ENCODE results near the gene PREX1. TPM values are rescaled to one million over a fixed set of nuclear protein-coding genes. Genes with fewer than 3 reads are reported as not detected.

The PREX1 gene
- total RNA-seq, 2 experiments from 2014 or later, result 36.5 to 39.2 TPM

GRCh38 chr20:48719598-48720255 lies 108.1 kb downstream of the PREX1 start:
- Mint-ChIP-seq H3K9me3 (ENCODE audit: low read depth) (no peaks in the 10 kb centered on the region), H3K27me3 (no peaks in the 10 kb centered on the region), H3K27ac (peak overlapping the region; percentile 70), H3K4me1 (peaks cover 66% of the 10 kb centered on the region), H3K4me3 (no peak overlapping the region), H3K36me3 (ENCODE audit: low read depth) (peaks cover 4% of the 10 kb centered on the region)
- no peak for DNase-seq
- CTCF ChIA-PET, result interaction anchor here (0.6 kb wide), 1 partner anchor 62 kb away, joined by 3 read pairs; no protein-coding TSS in a partner anchor
- POLR2A ChIA-PET, result no interaction called here
- no peak for ATAC-seq
- intact Hi-C loops (cut with DNase I, micrococcal nuclease), result loop anchor here in 1 of 2 experiments (2.0 kb wide), 1 partner anchor 105 kb away; no protein-coding TSS in a partner anchor

GRCh38 chr20:48718786-48719578 lies 108.8 kb downstream of the PREX1 start:
- no peak overlapping the region for H3K4me3 Mint-ChIP-seq
- ATAC-seq (peak; percentile 19), DNase-seq (peak; percentile 42)
- CTCF ChIA-PET, result no interaction called here
- no peaks in the 10 kb centered on the region for H3K27me3 Mint-ChIP-seq
- intact Hi-C loops (cut with DNase I, micrococcal nuclease), result loop anchor here in 1 of 2 experiments (2.0 kb wide), 1 partner anchor 106 kb away; no protein-coding TSS in a partner anchor
- H3K4me1 Mint-ChIP-seq, result peaks cover 72% of the 10 kb centered on the region
- H3K36me3 Mint-ChIP-seq (ENCODE audit: low read depth), result peaks cover 6% of the 10 kb centered on the region
- POLR2A ChIA-PET, result interaction anchor here (0.7 kb wide), 1 partner anchor 33 kb away, joined by 3 read pairs; no protein-coding TSS in a partner anchor
- no peaks in the 10 kb centered on the region for H3K9me3 Mint-ChIP-seq (ENCODE audit: low read depth)
- H3K27ac Mint-ChIP-seq, result peak overlapping the region; percentile 70

GRCh38 chr20:48717680-48718223 lies 110.0 kb downstream of the PREX1 start:
- ATAC-seq (no peak), DNase-seq (no peak)
- CTCF ChIA-PET, result no interaction called here
- peaks cover 73% of the 10 kb centered on the region for H3K4me1 Mint-ChIP-seq
- POLR2A ChIA-PET, result no interaction called here
- H3K36me3 Mint-ChIP-seq (ENCODE audit: low read depth), result peaks cover 6% of the 10 kb centered on the region
- H3K27ac Mint-ChIP-seq, result peak overlapping the region; percentile 66
- no peaks in the 10 kb centered on the region for H3K9me3 Mint-ChIP-seq (ENCODE audit: low read depth)
- intact Hi-C loops (cut with DNase I, micrococcal nuclease), result loop anchor here (2.0 kb wide), 2 partner anchors 107 to 109 kb away; partner anchors contain the start of gene PREX1 (in 1 of the 2)
- no peaks in the 10 kb centered on the region for H3K27me3 Mint-ChIP-seq
- no peak overlapping the region for H3K4me3 Mint-ChIP-seq

DNA sequence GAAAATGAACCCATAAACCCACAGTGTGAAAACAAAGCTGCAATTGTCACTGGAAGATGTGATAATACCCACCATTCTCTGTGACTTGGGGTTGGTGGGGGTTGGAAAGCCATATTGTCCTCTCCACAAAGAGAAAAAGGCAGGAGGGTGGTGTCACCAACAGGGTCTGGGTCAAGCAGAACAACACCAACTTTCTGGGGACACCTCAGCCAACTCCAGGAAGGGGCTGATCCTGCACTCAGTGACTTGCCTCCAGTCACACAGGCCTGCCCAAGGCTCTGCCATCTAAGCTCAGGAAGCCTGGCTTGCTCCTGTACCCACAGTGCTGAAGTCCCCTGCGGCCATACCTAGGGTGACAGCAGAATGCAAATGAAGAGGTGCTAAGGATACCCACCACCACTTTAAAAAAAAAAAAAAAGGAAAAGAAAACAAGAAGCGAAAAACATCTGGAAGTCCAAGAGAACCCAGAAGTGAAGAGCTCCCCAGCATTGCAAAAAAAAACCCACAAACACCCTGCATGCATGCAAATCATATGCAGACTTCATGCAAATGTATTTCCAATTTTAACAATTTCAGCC lies 110.6 kb downstream of the PREX1 start:
- Mint-ChIP-seq H3K27ac (peak overlapping the region; percentile 66), H3K36me3 (ENCODE audit: low read depth) (peaks cover 6% of the 10 kb centered on the region), H3K4me1 (peaks cover 71% of the 10 kb centered on the region), H3K27me3 (no peaks in the 10 kb centered on the region), H3K4me3 (no peak overlapping the region), H3K9me3 (ENCODE audit: low read depth) (no peaks in the 10 kb centered on the region)
- intact Hi-C loops (cut with DNase I, micrococcal nuclease), result loop anchor here in 1 of 2 experiments (2.0 kb wide), 1 partner anchor 110 kb away; the partner anchor contains the start of gene PREX1
- no peak for DNase-seq
- CTCF ChIA-PET, result interaction anchor here (0.5 kb wide), 1 partner anchor 204 kb away, joined by 3 read pairs; no protein-coding TSS in a partner anchor
- no peak for ATAC-seq
- POLR2A ChIA-PET, result no interaction called here

DNA sequence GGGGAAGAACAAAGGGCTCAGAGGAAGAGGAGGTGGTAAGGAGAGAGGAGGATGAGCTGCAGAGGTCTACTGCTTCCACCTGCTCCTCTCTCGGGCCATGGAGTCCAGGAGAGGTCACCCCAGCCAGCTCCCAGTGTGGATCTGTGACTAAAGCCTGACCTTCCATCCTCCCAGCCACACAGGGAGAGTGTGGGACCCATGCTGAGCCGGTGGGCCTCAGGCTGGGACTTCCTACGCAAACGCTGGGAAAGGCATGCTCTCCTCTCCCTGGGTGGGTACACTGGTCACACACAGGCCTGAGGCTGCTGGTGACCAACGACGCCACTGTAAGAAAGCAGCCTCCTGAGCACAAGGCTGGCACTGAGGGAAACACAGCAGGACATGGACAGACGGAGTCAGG lies 111.3 kb downstream of the PREX1 start:
- POLR2A ChIA-PET, result no interaction called here
- Mint-ChIP-seq H3K27ac (peak overlapping the region; percentile 91), H3K27me3 (no peaks in the 10 kb centered on the region), H3K36me3 (ENCODE audit: low read depth) (peaks cover 6% of the 10 kb centered on the region), H3K9me3 (ENCODE audit: low read depth) (no peaks in the 10 kb centered on the region), H3K4me1 (peaks cover 67% of the 10 kb centered on the region), H3K4me3 (peak overlapping the region; percentile 35)
- intact Hi-C loops (cut with DNase I, micrococcal nuclease), result loop anchor here in 1 of 2 experiments (2.0 kb wide), 1 partner anchor 110 kb away; the partner anchor contains the start of gene PREX1
- ATAC-seq (no peak), DNase-seq (no peak)
- CTCF ChIA-PET, result interaction anchor here (0.5 to 1.2 kb wide), 3 partner anchors 10 to 204 kb away, joined by 3 to 5 read pairs (median 3); no protein-coding TSS in a partner anchor

DNA sequence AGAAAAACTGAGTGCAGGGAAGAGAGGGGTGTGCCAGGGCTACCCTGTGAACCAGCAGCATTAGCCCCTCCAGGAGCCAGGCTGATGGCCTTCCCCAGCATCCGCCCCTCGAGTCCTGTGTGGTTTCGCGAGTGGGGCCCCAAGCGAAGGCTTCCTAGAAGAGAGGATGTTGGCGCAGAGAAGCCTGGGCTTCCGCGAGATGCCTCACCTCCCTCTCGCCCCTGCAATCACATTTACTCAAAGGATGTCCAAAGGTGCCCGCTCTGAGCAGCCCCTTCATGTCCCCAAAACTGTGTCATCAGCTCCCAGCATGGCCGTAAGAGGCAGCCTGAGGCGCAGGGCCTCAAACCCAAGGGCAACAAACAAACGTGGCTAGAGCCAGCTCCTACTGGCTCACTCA lies 111.7 kb downstream of the PREX1 start:
- no peaks in the 10 kb centered on the region for H3K9me3 Mint-ChIP-seq (ENCODE audit: low read depth)
- peak; percentile 66 for DNase-seq
- POLR2A ChIA-PET, result no interaction called here
- H3K27me3 Mint-ChIP-seq, result no peaks in the 10 kb centered on the region
- CTCF ChIA-PET, result interaction anchor here (0.6 to 1.2 kb wide), 3 partner anchors 10 to 211 kb away, joined by 3 to 5 read pairs (median 3); no protein-coding TSS in a partner anchor
- H3K4me3 Mint-ChIP-seq, result peak overlapping the region; percentile 35
- H3K4me1 Mint-ChIP-seq, result peaks cover 65% of the 10 kb centered on the region
- H3K27ac Mint-ChIP-seq, result peak overlapping the region; percentile 91
- peak; percentile 79 for ATAC-seq
- intact Hi-C loops (cut with DNase I, micrococcal nuclease), result loop anchor here in 1 of 2 experiments (2.0 kb wide), 1 partner anchor 111 kb away; the partner anchor contains the start of gene PREX1
- peaks cover 6% of the 10 kb centered on the region for H3K36me3 Mint-ChIP-seq (ENCODE audit: low read depth)

DNA sequence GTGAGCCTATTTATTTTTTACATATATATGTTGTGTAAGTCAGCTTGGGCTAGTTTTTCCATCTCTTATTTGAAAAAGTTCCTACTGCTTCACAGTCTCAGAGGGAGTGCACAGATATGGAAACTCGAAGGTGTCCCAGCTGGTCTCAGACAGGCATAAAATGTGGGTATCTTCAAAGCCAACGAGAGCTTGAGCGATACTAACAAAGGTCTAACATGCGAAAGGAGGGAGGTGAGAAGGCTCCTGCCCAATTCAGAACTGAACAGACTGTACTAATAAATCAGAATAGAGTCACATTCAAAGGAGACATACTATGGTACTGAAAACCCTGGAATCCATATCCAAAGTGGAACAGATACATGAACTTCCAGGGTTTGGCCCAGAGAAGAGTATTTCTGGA lies 113.0 kb downstream of the PREX1 start:
- no peaks in the 10 kb centered on the region for H3K9me3 Mint-ChIP-seq (ENCODE audit: low read depth)
- H3K36me3 Mint-ChIP-seq (ENCODE audit: low read depth), result peaks cover 4% of the 10 kb centered on the region
- no peak overlapping the region for H3K4me3 Mint-ChIP-seq
- ATAC-seq (no peak), DNase-seq (no peak)
- H3K27ac Mint-ChIP-seq, result peak overlapping the region; percentile 12
- CTCF ChIA-PET, result interaction anchor here (0.6 kb wide), 1 partner anchor 95 kb away, joined by 3 read pairs; no protein-coding TSS in a partner anchor
- intact Hi-C loops (cut with DNase I, micrococcal nuclease), result no loop called here
- H3K4me1 Mint-ChIP-seq, result peaks cover 55% of the 10 kb centered on the region
- no peaks in the 10 kb centered on the region for H3K27me3 Mint-ChIP-seq
- POLR2A ChIA-PET, result no interaction called here

DNA sequence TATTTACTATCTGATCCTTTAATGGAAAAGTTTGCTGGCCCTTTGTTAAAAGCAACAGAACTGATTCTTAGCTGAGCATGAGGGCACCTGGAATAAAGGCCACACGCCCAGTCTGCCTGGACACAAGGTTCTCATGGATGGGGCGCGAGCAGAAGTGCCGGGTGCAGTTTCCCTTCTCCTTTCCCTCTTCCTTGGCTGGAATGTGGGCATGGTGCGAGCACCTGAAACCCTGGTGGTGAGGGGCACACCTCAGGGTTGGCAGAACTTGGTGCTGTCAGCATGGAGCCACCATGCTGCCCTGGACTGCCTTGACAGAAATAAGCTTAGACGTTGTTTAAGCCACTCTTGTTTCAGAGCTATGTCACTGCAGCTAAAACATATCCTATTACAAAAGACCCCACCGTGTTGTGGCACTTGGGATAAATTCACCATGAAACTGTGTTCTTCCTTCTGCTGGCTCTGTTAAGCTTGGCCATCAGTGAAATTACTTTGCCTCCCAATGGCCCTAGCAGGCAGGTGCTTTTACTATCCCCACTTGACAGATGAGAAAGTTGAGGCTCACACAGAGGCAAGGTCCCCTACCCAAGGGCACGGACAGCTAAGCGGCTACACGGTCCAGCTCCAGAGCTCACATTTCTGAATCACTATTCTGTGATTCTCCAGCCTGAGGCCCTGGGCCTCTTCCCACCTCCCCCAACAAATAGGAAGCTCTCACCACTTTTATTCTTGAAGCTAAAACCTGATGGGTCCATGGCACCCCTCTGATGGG lies 115.9 kb downstream of the PREX1 start:
- ChIA-PET CTCF (interaction anchor here (1.0 kb wide), 1 partner anchor 197 kb away, joined by 3 read pairs; no protein-coding TSS in a partner anchor), POLR2A (no interaction called here)
- DNase-seq, result no peak
- no peaks in the 10 kb centered on the region for H3K9me3 Mint-ChIP-seq (ENCODE audit: low read depth)
- no peaks in the 10 kb centered on the region for H3K27me3 Mint-ChIP-seq
- H3K4me3 Mint-ChIP-seq, result no peak overlapping the region
- intact Hi-C loops (cut with DNase I, micrococcal nuclease), result no loop called here
- ATAC-seq, result no peak
- H3K27ac Mint-ChIP-seq, result peak overlapping the region; percentile 42
- H3K36me3 Mint-ChIP-seq (ENCODE audit: low read depth), result peaks cover 5% of the 10 kb centered on the region
- H3K4me1 Mint-ChIP-seq, result peaks cover 37% of the 10 kb centered on the region

- ATAC-seq, result no peak
- Mint-ChIP-seq H3K27me3 (no peaks in the 10 kb centered on the region), H3K4me3 (no peak overlapping the region), H3K9me3 (ENCODE audit: low read depth) (no peaks in the 10 kb centered on the region), H3K27ac (no peak overlapping the region), H3K4me1 (peaks cover 35% of the 10 kb centered on the region), H3K36me3 (ENCODE audit: low read depth) (peaks cover 5% of the 10 kb centered on the region)
- CTCF ChIA-PET, result interaction anchor here (0.7 kb wide), 1 partner anchor 115 kb away, joined by 3 read pairs; no protein-coding TSS in a partner anchor
- POLR2A ChIA-PET, result no interaction called here
- intact Hi-C loops (cut with DNase I, micrococcal nuclease), result no loop called here
- DNase-seq, result no peak
These were observed 116.8 kb downstream of the PREX1 start for GRCh38 chr20:48711044-48711428.

DNA sequence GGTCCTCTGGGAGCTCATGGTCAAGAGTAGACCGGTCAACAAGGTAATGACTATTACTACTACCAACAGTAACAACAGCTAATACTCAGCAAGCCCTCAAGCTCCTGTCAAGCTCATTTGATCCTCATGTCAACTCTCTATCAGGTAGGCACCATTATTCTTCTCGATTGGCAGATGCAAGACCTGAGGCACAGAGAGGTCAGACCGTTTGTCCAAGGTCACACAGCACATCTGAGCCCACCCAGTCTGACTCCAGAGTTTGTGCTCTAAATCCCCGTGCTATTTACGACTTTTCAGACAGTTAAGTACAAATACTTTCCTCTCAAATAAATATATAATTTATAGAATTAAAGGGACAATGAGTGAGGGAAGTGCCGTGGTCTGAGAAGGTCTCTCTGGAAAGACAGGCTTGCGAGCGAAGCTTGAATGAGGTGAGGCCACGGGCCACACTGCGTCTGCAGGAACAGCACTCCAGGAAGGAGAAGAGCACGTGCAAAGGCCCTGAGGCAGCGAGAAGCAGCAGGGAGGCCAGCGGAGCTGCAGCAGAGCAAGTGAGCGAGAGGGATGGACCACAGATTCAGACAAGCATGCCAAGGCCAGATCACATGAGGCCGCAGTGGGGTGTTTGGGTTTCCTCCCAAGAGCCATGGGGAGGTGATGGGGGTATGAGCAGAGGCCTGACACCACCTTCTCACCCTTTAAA lies 117.3 kb downstream of the PREX1 start:
- Mint-ChIP-seq H3K27ac (no peak overlapping the region), H3K4me1 (peaks cover 30% of the 10 kb centered on the region)

More for the DNA sequence above, 117.3 kb downstream of the PREX1 start:
- no peak for DNase-seq
- Mint-ChIP-seq H3K27me3 (no peaks in the 10 kb centered on the region), H3K36me3 (ENCODE audit: low read depth) (peaks cover 5% of the 10 kb centered on the region), H3K4me3 (no peak overlapping the region), H3K9me3 (ENCODE audit: low read depth) (no peaks in the 10 kb centered on the region)
- CTCF ChIA-PET, result interaction anchor here (0.6 to 0.7 kb wide), 2 partner anchors 53 to 115 kb away, joined by 3 read pairs; no protein-coding TSS in a partner anchor
- POLR2A ChIA-PET, result no interaction called here
- intact Hi-C loops (cut with DNase I, micrococcal nuclease), result no loop called here
- ATAC-seq, result no peak
